HG03342 (cell line): ENCODE data around the gene MTREX.

Source experiments
- ATAC-seq: cut with Tn5 transposase; IDR thresholded peaks from one replicate; pipeline ENCODE4 v1.9.1; 2021; ENCODE audit warnings: mild to moderate bottlenecking, moderate library complexity; ENCODE audit not compliant: unreplicated experiment

MTREX gene

GRCh38 chr5:55467862-55468551, 160.2 kb downstream of the MTREX start:
- ATAC-seq, result no peak

- no peak for ATAC-seq
Observed at GRCh38 chr5:55469839-55470238, 162.1 kb downstream of the MTREX start.

GRCh38 chr5:55470282-55470681, 162.5 kb downstream of the MTREX start:
- ATAC-seq, result no peak

- ATAC-seq, result no peak
Observed at GRCh38 chr5:55471468-55471867, 163.7 kb downstream of the MTREX start.

- no peak for ATAC-seq
Observed at GRCh38 chr5:55472642-55473041, 164.9 kb downstream of the MTREX start.
